ENCODE results near the gene RASD1.
A peak's percentile ranks its signal among the peaks of the same experiment; 100 is the strongest.

The RASD1 gene

GRCh38 chr17:17527534-17527933 lies 31.3 kb upstream of the RASD1 start:
- DNase-seq (ENCODE audit: low read depth in 2 of 2), result no peak

GRCh38 chr17:17526369-17526768 lies 30.2 kb upstream of the RASD1 start:
- no peak for DNase-seq (ENCODE audit: low read depth in 2 of 2)

DNA sequence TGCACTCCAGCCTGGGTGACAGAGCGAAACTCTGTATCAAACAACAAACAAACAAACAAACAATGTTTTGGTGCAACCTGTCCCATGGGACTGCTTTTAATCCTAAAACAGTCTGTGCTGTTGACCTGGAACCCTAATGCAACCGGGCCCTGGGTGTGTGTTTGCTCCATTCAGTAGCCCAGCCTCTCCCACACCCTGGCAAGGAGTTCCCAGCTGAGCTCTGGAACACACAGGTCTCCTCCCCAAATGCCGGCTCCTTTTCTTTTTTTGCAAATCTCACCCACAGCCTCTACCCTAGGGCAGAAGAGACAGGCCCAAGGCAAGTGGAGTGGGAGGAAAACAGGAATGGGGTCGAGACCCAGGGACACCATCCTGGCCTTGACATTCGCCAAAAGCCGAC lies 29.8 kb upstream of the RASD1 start:
- no peak for DNase-seq (ENCODE audit: low read depth in 2 of 2)

DNA sequence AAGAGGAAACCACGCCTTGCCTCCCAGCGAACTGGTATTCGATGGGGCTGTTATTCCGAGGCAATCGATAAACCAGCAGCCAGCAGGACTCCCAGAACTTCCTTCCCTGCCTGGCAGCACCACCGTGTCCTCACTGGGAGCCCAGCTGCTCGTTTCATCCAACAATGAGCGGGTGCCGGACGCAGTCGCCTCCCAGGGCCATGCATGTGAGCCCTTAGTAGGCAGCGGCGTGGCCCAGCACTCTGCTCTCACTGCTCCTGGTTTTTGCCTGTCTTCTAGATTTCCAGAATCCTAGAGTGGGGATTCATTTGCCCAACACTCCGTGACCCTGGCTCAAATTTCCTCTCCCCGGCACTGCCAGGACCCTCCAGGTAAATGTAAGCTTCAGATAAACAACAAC lies 29.1 kb upstream of the RASD1 start:
- DNase-seq (ENCODE audit: low read depth in 2 of 2), result no peak

DNA sequence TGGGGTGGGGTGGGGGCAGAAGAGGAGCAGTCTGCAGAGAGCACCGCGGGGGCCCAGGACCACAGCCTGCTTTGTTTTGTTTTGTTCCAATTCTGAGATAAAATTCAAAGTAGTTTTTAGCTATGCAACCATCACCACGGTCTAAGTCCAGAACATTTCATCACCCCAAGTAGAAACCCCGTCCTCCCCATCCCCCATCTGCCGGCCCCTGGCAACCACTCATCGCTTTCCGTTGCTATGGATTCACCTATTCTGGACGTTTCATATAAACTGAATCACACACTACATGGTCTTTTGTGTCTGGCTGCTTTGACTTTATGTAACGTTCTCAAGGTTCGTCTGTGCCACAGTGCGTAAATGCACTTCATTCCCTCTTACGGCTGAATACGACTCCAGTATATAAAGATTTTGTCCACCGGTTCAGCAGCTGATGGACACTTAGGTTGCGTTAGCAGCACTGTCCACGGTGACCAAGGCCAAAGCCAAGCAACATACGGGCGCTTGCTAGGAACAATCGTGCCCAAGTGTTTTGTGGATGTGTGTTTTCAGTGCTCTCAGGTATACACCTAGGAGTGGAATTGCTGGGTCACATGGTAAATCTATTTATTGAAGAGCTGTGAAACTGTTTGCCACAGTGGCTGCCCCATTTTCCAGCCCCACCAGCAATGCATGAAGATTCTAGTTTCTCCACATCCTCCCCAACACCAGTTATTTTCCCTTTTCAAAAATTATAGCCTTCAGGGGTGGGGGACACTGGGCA lies 27.7 kb upstream of the RASD1 start:
- DNase-seq (ENCODE audit: low read depth in 2 of 2), result no peak

- DNase-seq (ENCODE audit: low read depth in 2 of 2), result no peak
These were observed 27.0 kb upstream of the RASD1 start for GRCh38 chr17:17523001-17523730.

GRCh38 chr17:17520599-17521232 lies 24.5 kb upstream of the RASD1 start:
- DNase-seq (ENCODE audit: low read depth in 2 of 2), result no peak

DNA sequence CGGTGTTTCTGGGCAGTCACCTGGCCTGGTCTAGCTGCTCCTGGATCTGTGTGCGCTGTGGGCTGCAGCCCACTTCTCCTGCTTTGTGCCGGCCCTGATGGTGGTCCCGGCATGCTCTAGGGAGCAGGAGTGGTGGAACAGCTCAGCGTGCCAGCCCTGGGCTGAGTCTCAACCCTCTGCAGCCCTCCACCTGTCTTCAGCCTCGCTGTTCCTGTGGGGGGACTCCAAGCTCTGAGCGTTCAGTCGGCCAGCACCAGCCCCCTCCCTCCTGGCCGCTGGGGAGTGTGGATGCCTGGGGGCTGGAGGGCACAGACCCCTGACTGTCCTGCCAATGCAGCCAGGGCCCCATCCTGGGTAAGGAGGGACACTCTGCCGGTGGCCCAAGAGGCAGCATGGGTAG lies 23.7 kb upstream of the RASD1 start:
- DNase-seq (ENCODE audit: low read depth in 2 of 2), result no peak

DNA sequence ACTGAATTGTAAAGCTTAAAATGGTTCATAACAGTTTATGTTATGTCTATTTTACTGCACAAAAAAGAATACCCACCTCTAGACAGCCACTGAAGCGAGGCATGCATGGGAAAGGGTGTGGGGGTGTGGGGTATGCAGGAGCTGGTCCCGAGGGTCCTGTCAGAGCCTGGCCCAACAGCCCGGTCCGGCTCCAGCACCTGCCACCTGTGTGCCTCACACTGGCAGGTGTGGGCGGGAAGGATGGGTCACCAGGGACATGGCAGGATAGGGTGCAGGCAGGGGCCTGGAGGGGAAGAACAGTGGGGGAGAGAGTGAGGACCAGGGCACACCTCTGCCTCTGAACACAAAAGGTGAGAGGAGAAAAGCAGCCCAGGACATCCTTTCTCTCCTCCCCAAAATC lies 22.8 kb upstream of the RASD1 start:
- no peak for DNase-seq (ENCODE audit: low read depth in 2 of 2)

- DNase-seq (ENCODE audit: low read depth in 2 of 2), result no peak
These were observed 21.8 kb upstream of the RASD1 start for GRCh38 chr17:17518014-17518413.

DNA sequence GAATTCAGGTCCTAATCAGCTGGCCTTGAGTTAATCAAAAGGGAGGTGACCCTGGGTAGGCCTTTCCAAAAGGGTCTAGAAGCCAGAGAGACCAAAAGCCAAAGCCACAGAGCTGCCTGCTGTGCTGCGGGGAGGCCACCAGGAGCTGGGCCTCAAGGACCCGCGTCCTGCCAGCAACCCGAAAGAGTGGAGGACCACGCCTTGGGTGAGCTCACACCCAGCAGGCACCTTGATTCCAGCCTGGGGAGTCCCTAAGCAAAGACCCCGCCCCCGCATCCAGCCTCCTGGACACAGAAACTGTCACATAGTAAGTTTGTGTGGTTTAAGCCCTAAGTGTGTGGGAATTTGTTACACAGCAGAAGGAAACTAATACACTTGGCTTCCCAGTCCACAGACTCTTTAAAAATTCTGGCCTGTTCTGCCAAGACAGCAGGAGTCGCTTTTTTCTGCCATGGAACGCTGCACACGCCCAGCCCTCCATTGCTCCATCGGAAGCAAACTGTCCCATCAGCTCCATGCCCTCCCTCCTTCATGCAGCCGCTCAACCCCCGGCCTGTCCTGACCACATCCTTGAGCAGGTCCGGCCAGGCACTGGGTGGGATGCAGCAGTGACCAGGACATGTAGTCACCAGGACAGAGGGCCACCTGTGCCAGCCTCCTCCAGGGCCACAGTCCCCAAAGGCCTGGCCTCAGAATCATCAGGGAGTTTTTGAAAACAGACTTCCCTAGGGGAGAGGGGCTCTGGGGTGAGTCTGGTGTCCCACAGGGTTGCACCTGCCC lies 20.9 kb upstream of the RASD1 start:
- DNase-seq (ENCODE audit: low read depth in 2 of 2), result no peak

- no peak for DNase-seq (ENCODE audit: low read depth in 2 of 2)
These were observed 20.0 kb upstream of the RASD1 start for GRCh38 chr17:17515934-17516930.

DNA sequence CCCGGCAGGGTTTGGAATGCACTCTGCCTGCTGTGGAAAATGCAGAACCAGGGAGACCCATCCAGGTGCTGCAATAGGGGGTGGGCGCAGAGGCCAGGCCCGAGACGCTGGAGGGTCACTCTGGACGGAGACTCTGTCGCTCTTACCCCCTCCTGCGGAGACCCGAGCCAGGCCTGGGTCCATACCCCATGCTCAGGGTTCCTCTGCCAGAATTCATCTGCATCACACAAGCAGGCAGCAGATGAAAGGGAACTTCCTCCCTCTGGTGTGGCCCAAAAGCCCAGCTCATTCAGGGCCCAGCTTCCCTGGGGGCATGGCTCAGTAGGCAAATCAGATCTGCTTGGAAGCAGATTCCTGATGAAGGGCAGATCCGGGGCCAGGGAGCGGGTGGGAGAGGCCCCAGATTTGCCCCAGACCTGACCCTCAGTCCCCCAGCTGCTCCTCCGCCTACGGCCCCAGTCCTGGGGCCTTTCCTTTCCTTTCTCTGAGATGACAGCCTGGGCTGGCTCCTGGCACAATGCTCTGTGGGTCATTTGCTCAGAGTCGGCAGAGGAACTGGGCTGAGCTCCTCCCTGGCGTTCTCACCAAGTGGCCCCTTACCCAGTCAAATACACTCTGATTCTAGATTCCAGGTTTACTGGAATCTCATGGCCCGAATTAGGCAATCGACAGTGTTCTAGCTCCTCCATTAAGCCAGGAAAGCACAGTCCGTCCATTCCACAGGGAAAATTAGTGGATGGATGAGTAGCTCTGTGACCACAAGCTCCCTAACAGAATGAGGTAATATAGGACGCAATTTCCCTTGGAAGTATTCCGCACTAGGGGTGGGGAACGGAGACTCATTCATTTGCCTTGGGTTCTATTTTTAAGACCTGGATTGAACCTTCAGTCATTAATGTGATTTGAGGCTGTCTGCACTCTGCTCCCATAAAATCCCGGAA lies 19.1 kb upstream of the RASD1 start:
- peak; percentile 50 to 56 for DNase-seq (ENCODE audit: low read depth in 2 of 2)

DNA sequence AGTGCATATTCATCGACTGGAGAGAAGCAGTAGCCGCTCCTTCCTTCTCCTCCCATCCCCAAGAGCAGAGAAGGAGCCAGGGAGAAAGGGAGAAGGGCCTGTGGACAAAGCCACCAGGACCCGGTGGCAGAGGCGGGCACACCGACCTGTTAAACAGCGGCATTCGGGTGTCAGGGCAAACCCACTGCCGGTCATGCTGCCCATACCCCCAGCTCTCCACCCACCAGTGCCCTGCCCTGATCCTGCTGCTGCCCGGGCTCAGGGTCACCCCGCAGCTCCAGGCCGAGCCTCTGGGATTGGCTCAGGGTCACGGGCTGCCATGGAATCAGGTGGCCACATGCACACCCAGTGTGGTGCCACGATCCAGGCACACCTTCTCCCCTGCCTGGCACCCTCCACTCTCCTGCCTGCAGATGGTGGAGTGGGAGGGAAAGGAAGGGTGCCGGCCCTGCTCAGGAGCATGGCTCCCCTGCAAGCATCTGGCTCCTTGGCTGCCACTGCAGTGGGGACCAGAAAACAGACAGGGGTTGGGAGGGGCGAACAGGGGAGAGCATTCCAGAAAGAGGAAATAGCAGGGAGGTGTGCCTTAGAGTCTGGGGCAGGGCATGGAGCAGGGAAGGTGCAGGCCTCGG lies 18.3 kb upstream of the RASD1 start:
- DNase-seq (ENCODE audit: low read depth in 2 of 2), result no peak

- DNase-seq (ENCODE audit: low read depth in 2 of 2), result no peak
These were observed 17.4 kb upstream of the RASD1 start for GRCh38 chr17:17513626-17514025.

DNA sequence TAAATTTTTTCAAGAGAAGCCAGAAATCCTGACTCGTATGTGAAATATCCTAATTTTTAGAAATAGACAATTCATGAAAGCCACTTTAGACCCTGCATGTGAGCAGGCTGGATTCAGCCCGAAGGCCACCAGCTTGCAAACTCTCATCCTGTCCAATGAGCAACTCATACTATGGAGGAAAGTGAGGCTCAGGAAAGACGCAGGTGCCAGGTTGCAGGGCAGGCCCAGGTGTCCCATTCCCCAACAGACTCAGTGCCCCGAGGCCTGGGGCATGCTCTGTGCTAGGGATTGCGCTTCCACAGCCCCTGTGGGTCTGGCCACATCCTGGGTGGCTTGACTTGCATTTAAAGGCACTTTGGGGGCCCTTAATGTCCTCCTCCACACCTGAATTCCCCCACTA lies 16.7 kb upstream of the RASD1 start:
- DNase-seq (ENCODE audit: low read depth in 2 of 2), result no peak

DNA sequence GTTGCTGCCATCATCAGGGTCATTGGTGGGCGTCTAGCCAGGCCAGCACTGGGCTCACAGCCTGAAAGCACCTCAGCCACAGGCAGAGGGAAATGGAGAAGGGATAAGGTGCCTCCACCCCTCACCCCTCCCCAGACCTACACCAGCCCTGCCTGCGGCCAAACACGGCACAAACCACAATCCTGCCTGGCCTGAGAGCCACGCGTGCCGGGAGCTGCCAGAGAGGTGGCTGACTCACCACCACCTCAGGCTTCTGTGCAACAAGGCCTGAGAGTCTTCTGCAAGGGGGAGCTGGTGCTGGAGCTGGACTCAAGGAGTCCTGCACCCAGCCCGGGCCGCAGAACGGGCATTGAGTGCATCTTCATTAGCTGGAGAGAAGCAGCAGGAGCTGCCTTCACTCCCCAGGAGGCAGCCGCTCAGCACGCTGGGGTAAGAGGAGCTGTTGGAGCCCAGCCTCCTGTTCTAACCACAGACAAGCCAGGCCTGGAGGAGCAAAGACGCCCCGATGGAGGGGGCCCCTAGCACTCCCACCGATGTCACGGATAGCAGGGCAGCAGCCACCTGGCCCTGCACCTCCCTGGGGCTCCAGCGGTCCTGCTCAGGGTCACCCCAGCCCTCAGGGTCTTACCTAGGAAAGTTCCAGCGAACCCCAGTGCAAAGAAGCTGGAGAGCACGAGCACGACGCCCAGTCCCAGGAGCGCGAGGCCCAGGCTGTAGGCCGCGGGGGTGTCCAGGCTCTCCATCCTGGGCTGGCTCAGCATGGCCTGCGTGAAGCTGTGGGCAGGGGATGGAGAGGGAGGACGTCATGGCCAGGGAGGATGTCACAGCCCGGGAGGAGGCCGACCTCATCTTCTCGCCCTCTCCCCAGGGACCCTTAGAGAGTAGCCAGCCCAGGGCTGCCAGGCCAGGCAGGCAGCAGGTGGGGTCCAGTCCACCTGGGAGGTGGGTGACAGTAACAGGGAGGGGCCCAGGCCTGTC lies 16.0 kb upstream of the RASD1 start:
- peak in 1 of 2 experiments; percentile 39 for DNase-seq (ENCODE audit: low read depth in 2 of 2)

DNA sequence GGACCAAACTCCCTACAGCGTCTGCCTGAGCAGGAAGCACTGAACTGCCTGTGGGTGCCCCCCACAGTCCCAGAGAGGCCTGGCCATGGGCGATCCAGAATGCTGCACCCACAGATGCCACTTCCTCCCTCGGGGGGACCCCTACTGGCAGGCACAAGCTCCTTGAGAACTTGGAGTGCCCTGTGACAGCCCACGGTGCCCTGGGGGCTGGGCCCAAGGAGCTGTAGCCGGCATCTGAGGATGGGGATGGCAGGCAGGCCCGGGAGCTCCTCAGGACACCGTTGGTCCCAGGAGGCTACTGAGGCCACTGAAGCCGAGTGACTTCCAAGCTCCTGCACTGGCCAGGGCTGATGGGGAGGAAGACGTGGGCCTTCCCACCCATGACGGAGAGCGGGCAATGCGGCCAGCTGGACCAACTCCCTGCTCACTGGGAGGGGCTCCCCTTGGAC lies 15.1 kb upstream of the RASD1 start:
- DNase-seq (ENCODE audit: low read depth in 2 of 2), result no peak

Data from fibroblast of skin of left biceps (primary cell).